Endothelial cell of umbilical vein (primary cell): ENCODE measurements around the gene SBK3. TPM values are rescaled to one million over a fixed set of nuclear protein-coding genes. Genes with fewer than 3 reads are reported as not detected.

ENCODE experiments used
- BruUV-seq: library from RNA; stranded (reverse); fragments of 400-500 nt; replicated peaks from 2 replicates; lab custom pipeline; 2021; lab: Mats Ljungman, UMichigan
- CTCF ChIA-PET: fragments of 300-600, 350-600 bp; sonication (Branson Sonifier 250); formaldehyde crosslinking; loops from one replicate; lab custom pipeline; 2021; ENCODE audit warnings: antibody characterized with exemption, inconsistent platforms; lab: Charles Lee
- POLR2A ChIA-PET: fragments of 300-600, 350-600 bp; sonication (Branson Sonifier 250); formaldehyde crosslinking; loops from one replicate; lab custom pipeline; 2021; ENCODE audit warnings: antibody characterized with exemption, inconsistent platforms; lab: Charles Lee
- DNase-seq: peaks from one replicate; pipeline ENCODE4 v3.0.0-alpha.2; 2011; ENCODE audit warnings: low read depth, low spot score
- FAIRE-seq: peaks from 2 replicates; lab custom pipeline; 2011; peaks lifted over from hg19 to GRCh38; lab: Jason Lieb, UNC
- H2AFZ ChIP-seq: 2 replicates; pipeline ENCODE4 v1.6.0; 2012; ENCODE audit warnings: low read depth, low read length, control low read depth, inconsistent platforms
- H3K27ac ChIP-seq: 2 replicates; pipeline ENCODE4 v1.5.1; 2011; ENCODE audit warnings: low read depth, mild to moderate bottlenecking, control low read depth, low read length, moderate library complexity; ENCODE audit not compliant: insufficient read depth
- H3K27me3 ChIP-seq, 2 experiments: 2 replicates each; pipeline versions ENCODE4 v1.6.0 to v1.6.1; 2011; ENCODE audit warnings: low read length in 2 of 2, mixed read lengths in 1 of 2; ENCODE audit not compliant: control insufficient read depth in 2 of 2, insufficient read depth in 2 of 2
- H3K36me3 ChIP-seq, 2 experiments: 2 replicates in 1 of 2; 3 replicates in 1 of 2; pipeline ENCODE4 v1.5.1; 2011; ENCODE audit warnings: low read length in 2 of 2, mild to moderate bottlenecking in 1 of 2, moderate library complexity in 1 of 2; ENCODE audit not compliant: control insufficient read depth in 2 of 2, insufficient read depth in 2 of 2; ENCODE audit errors: extremely low read depth in 1 of 2
- H3K4me1 ChIP-seq: 3 replicates; pipeline ENCODE4 v1.5.1; 2011; ENCODE audit warnings: mild to moderate bottlenecking, low read length; ENCODE audit not compliant: control insufficient read depth, insufficient read depth; ENCODE audit errors: extremely low read depth
- H3K4me2 ChIP-seq: 2 replicates; pipeline ENCODE4 v1.6.1; 2011; ENCODE audit warnings: low read length, control low read depth, mixed read lengths; ENCODE audit not compliant: insufficient read depth
- H3K4me3 ChIP-seq, 3 experiments: fragments of 200-600 bp in 1 of 3; sonication (generic), shearing (Covaris generic) in 1 of 3; replicated peaks in 1 of 3; 2 replicates each; pipeline ENCODE4 v1.5.1; 2011 to 2016; ENCODE audit warnings: control low read depth in 3 of 3, low read length in 3 of 3, mild to moderate bottlenecking in 2 of 3, inconsistent platforms in 1 of 3, low read depth in 1 of 3, moderate library complexity in 1 of 3; ENCODE audit not compliant: insufficient read depth in 1 of 3
- H3K79me2 ChIP-seq: 2 replicates; pipeline ENCODE4 v1.6.0; 2012; ENCODE audit warnings: low read length, inconsistent platforms; ENCODE audit not compliant: control insufficient read depth, insufficient read depth
- H3K9ac ChIP-seq: replicated peaks from 2 replicates; pipeline ENCODE3; 2011; ENCODE audit warnings: low read length, control low read depth; ENCODE audit not compliant: insufficient read depth; ENCODE audit errors: extremely low read depth
- H3K9me1 ChIP-seq: replicated peaks from 3 replicates; pipeline ENCODE4 v1.6.0; 2011; ENCODE audit warnings: mild to moderate bottlenecking, low read length; ENCODE audit not compliant: control insufficient read depth, insufficient read depth; ENCODE audit errors: extremely low read depth
- H3K9me3 ChIP-seq: replicated peaks from 2 replicates; pipeline ENCODE4 v1.5.1; 2012; ENCODE audit warnings: low read length, inconsistent platforms; ENCODE audit not compliant: control insufficient read depth, insufficient read depth
- H4K20me1 ChIP-seq: replicated peaks from 2 replicates; pipeline ENCODE3; 2011; ENCODE audit warnings: mild to moderate bottlenecking, low read length; ENCODE audit not compliant: control insufficient read depth, insufficient read depth; ENCODE audit errors: extremely low read depth
- CTCF ChIP-seq, 2 donors: IDR thresholded peaks; 1 replicate in 1 of 2; 2 replicates in 1 of 2; pipeline ENCODE4 v1.5.1; 2011; ENCODE audit warnings: low read length in 2 of 2, mild to moderate bottlenecking in 2 of 2, moderate library complexity in 2 of 2, control low read depth in 1 of 2, inconsistent platforms in 1 of 2, low read depth in 1 of 2; ENCODE audit not compliant: insufficient read depth in 1 of 2; ENCODE audit errors: extremely low read depth in 1 of 2
- EZH2 ChIP-seq: IDR thresholded peaks from 2 replicates; pipeline ENCODE4 v1.6.1; 2012; ENCODE audit warnings: borderline replicate concordance, low read depth, mild to moderate bottlenecking, moderate library complexity, low read length, inconsistent platforms; ENCODE audit not compliant: severe bottlenecking
- FOS ChIP-seq: IDR thresholded peaks from 2 replicates; pipeline ENCODE4 v1.6.1; 2011; ENCODE audit warnings: mild to moderate bottlenecking, low read length, moderate library complexity, borderline replicate concordance; ENCODE audit not compliant: insufficient read depth
- GATA2 ChIP-seq: IDR thresholded peaks from 2 replicates; pipeline ENCODE4 v1.7.0; 2011; ENCODE audit warnings: low read depth, mild to moderate bottlenecking, moderate library complexity, mixed read lengths, low read length; ENCODE audit not compliant: insufficient read length, insufficient read depth
- JUN ChIP-seq: IDR thresholded peaks from 2 replicates; pipeline ENCODE4 v1.6.1; 2011; ENCODE audit warnings: borderline replicate concordance, low read depth; ENCODE audit not compliant: insufficient read length, insufficient read depth
- MYC ChIP-seq: IDR thresholded peaks from one replicate; pipeline ENCODE4 v1.6.1; 2011; ENCODE audit warnings: mild to moderate bottlenecking, low read depth, low read length
- POLR2A ChIP-seq: IDR thresholded peaks from 2 replicates; pipeline ENCODE4 v1.6.1; 2012; ENCODE audit warnings: low read depth, mild to moderate bottlenecking, control low read depth, low read length
- POLR2AphosphoS5 ChIP-seq: IDR thresholded peaks from 2 replicates; pipeline ENCODE4 v1.6.1; 2012; ENCODE audit warnings: low read depth, mild to moderate bottlenecking, control low read depth, low read length, moderate library complexity; ENCODE audit not compliant: insufficient read depth
- dilution Hi-C: fragments of 300-500 bp; cut with MboI; formaldehyde crosslinking; loops from one replicate; pipeline ENCODE4 v1.15.0; 2019; ENCODE audit warnings: low sequenced_read_pairs; ENCODE audit not compliant: extremely low pct_ligation_motif_present
- intact Hi-C: fragments of 100-400 bp; cut with micrococcal nuclease; formaldehyde crosslinking; loops from one replicate; pipeline ENCODE4 v1.10.0; 2022
- polyA plus RNA-seq, 4 experiments: library from polyadenylated mRNA; depleted of rRNA in 3 of 4; stranded (reverse) in 3 of 4; unstranded in 1 of 4; fragments of >200 nt; gene quantifications; 2 replicates each; pipeline versions ENCODE4 v1.2.1 to v1.2.3, GENCODE V29; 2011 to 2012; ENCODE audit warnings: missing spikeins in 1 of 4
- total RNA-seq: library from RNA; stranded (reverse); gene quantifications from 2 replicates; pipeline ENCODE4 v1.2.3, GENCODE V29; 2021
- TF ChIP-seq, protein P1 (sequence below): IDR thresholded peaks from 2 replicates; pipeline ENCODE4 v1.6.1; 2011; ENCODE audit not compliant: insufficient read depth, insufficient read length

SBK3 gene
- total and polyA plus RNA-seq, 2 donors (not counting 3 experiments of a cell fraction or from before 2014, with no cell fraction given), result 0.18 to 0.62 TPM

GRCh38 chr19:55528030-55528803, 17.1 kb downstream of the SBK3 start:
- Histone ChIP-seq H3K9me3 (no peaks in the 10 kb centered on the region), H3K4me1 (no peaks in the 10 kb centered on the region), H3K36me3 (no peaks in the 10 kb centered on the region), H3K27me3 (no peaks in the 10 kb centered on the region), H3K4me2 (no peak overlapping the region), H3K9me1 (no peaks in the 10 kb centered on the region), H3K79me2 (no peaks in the 10 kb centered on the region), H2AFZ (no peak overlapping the region), H4K20me1 (no peaks in the 10 kb centered on the region), H3K9ac (no peak overlapping the region), H3K4me3 (no peak overlapping the region), H3K27ac (no peak overlapping the region)
- dilution Hi-C loops, result no loop called here
- TF ChIP-seq FOS (no peak), MYC (no peak), POLR2AphosphoS5 (no peak), CTCF (IDR thresholded peaks at IDR 0.05; ENCODE audit: extremely low read depth in 1 of 2, insufficient read depth in 1 of 2, low read depth in 1 of 2, low read length in 2 of 2) (no peak), JUN (no peak), GATA2 (no peak), EZH2 (no peak), POLR2A (no peak)
- TF ChIP-seq, protein P1, sequence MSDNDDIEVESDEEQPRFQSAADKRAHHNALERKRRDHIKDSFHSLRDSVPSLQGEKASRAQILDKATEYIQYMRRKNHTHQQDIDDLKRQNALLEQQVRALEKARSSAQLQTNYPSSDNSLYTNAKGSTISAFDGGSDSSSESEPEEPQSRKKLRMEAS, result no peak
- DNase-seq (no peak), FAIRE-seq (no peak)
- ChIA-PET CTCF (interaction anchor here (1.3 to 1.6 kb wide), 2 partner anchors 24 to 78 kb away, joined by 3 to 4 read pairs; partner anchors contain the start of gene ZNF865), POLR2A (no interaction called here)
- intact Hi-C loops, result no loop called here
- no TSS peak for BruUV-seq
